LoVo (cell line): ENCODE measurements around the gene ALG9.

Source experiments
- DNase-seq: peaks from one replicate; pipeline ENCODE4 v3.0.0-alpha.2; 2016; ENCODE audit warnings: low spot score

ALG9 gene

GRCh38 chr11:111835665-111836064, 35.7 kb downstream of the ALG9 start:
- DNase-seq: no peak

DNA sequence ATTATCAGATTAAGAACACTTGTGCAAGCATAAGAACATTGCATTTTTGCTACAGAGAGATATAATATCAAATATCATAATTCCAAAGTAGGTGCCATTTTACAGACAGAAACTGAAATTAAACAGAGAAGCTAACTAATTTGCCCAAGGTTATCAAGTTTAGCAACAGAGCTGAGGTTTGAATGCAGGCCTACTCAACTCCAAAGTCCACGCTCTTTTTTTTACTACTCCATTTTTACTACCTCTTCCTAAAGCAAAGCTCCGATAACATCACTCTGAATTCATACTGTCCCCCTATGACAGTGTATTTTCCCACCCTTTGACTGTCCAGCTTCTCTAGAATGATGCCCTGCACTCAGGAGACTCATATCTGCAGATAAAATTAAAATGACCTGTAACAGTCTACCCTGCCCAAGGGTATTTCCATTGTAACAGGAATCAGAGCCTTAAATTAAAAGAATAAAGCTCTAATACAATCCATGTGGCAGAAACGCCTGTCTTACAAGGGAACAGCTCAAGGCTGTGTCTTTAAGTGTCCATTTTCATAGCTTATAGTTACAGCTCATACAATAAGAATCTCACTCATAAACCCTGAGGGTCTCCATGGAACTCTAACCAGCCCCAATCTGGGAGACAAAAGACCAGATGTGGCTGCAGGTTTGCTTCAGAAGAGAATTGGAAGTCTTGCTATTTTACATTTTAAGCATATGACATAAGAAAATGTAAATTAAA, 36.8 kb downstream of the ALG9 start:
- DNase-seq: no peak

GRCh38 chr11:111833524-111833923, 37.9 kb downstream of the ALG9 start:
- no peak for DNase-seq

- DNase-seq: no peak
Measured at GRCh38 chr11:111829185-111829968, 42.0 kb downstream of the ALG9 start.

DNA sequence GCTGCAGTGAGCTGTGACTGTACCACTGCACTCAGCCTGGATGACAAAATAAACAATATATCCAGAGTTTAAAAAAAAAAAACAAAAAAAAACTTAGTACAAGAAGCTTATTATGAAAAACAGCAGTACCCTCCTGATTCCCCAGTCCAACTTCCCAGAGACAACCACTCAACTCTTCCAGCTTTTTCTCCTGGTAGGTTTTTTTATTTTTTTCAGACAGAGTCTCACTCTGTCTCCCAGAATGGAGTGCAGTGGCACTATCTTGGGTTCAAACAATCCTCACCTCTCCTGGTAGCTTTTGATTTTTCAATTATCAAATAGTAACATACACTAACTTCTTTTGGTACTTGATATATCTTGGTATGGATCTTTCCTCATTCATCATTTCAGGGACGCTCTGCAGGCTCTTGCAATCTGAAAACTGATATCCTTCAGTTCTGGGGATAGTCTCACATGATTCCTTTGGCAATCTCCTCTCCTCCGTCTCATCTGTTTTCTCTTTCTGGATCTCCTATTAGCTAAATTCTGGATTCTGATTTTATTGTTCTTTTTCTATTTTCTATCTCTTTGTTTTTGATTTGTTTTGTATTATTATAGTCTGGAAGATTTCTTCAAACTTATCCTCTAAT, 44.9 kb downstream of the ALG9 start:
- DNase-seq: no peak

DNA sequence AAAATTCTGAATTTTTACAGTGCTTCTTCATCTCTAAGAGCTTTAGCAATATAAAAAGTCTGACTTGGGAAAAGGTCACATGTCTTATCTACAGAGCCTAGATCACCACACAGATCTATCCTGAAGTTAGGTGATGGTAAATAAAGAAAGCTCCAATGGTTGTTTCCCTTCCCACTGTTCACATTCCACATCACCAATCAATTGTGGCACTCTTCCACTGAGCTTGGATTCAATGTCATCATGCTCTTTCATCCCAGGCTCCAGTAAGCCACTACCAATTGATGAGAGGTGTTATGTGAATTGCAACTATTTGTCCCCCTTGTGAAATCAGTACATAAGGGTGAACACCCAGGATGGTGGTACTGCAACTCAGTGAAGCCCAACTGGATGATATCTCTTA, 47.8 kb downstream of the ALG9 start:
- DNase-seq: no peak

GRCh38 chr11:111823131-111823530, 48.2 kb downstream of the ALG9 start:
- DNase-seq: no peak

DNA sequence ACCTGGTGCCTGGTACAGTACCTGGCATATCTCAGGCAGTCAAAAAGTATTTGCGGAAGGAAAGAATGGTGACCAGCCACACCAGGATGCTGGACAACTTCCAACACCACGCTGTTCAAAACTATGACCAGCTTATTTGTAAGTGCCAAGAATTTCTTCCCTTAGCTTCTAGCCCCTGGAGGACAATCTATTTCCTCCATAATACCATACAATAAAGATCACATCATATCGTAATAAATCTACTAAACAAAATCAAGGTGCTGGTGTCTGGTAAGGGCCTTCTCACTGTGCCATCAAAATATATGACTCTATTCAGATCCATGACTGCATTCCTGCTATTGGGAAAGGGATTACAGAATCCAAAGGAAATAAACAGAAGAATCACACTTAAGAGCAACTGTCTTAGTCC, 51.5 kb downstream of the ALG9 start:
- DNase-seq: no peak

DNA sequence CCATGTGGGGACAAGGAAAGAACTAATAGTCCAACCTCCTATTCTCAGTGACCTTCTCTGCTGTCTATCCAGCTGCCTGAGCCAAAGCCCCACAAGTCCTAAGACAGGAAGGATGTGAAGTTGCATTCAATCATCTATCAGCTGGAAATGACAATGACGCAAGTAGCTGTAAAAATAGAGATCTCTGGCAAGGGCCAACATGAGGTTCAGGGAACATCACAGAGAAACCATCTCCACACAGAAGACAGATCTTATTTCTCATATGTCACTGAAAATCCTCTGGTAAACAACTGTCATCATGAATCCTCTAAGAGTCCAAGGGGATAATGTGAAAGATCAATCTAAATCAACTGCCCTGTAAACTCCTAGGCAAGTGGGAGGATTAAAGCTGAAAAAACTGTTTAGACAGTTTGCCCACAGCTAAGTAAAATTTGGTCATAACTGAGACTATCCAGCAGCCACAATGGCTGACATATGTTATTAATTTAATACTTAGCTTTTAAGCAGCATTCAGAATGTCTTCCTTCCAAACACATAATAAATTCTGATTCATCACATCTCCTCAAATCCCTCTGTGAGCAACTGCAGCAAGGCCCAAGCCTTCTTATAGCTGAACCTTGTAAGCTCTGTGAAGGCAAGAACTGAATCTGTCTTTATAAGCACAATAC, 52.1 kb downstream of the ALG9 start:
- no peak for DNase-seq

DNA sequence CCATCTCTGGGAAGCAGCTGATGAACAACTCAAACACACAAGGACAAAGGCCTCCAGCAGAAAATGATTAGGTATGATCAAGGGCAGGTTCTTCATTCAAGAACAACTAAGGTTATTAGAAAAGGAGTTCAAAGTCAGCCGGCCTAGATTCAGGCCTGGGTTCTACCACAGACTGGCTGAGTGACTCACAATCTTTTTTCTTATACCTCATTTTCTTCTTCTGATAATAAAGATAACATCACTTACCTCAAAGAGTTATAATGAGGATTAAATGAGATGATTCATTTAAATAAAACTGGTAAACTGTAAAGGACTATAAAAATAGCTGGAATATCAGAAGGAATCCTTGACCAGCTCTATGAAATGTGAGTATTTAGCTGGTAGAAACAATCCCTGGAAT, 55.9 kb downstream of the ALG9 start:
- peak; percentile 14 for DNase-seq

- DNase-seq: no peak
Measured at GRCh38 chr11:111814557-111815320, 56.6 kb downstream of the ALG9 start.

- DNase-seq: no peak
Measured at GRCh38 chr11:111814106-111814505, 57.3 kb downstream of the ALG9 start.

DNA sequence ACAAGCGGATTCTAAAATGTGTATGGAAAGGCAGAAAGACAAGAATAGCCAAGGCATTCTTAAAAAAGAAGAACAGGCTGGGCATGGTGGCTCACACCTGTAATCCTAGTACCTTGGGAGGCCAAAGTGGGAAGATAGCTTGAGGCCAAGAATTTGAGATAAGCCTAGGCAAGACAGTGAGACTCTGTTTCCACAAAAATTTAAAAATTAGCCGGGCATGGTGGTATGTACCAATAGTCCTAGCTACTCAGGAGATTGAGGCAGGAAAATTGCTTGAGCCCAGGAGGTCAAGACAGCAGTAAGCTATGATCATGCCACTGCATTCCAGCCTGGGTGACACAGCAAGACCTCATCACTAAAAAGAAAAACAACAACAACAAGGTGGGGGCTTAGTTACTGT, 59.2 kb downstream of the ALG9 start:
- no peak for DNase-seq

GRCh38 chr11:111811445-111811844, 59.9 kb downstream of the ALG9 start:
- no peak for DNase-seq

DNA sequence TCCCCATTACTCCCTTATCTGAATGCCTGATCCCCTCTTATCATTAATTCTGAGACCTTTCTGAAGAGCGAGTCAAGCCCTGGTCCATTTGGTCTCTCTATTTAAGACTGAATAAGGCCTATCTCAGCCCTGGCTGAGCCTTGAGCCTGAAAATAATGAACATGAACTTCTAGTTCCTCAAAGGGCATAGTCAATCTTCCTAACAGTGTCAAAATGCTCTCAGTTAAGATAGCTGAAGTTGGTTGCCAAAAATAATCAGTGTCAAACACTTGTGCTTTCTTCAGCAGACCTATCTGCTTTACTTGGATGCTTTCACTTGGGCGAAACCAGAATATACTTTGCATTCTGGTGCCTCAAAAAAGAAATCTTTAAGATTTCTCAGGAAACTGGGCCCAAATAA, 62.5 kb downstream of the ALG9 start:
- no peak for DNase-seq

- no peak for DNase-seq
Measured at GRCh38 chr11:111808063-111808588, 63.3 kb downstream of the ALG9 start.

DNA sequence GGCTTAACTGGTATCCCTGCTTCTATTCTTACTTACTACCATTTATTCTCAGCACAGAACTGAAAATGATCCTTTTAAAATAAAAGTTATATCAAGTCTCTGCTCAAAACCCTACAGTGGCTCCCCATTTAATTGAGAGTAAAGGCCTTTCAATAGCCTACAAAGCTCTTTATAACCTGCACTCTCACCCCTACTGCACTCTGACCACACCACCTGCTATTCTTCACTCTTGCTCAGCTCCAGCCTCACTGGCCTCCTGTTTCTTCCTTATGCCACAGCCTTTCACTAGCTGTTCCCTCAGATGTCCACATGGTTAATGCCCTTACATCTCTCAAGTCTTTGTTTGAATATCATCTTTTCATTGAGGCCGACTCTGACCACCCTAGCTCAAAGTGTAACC, 64.3 kb downstream of the ALG9 start:
- no peak for DNase-seq

- no peak for DNase-seq
Measured at GRCh38 chr11:111801135-111801534, 70.2 kb downstream of the ALG9 start.

GRCh38 chr11:111798279-111798678, 73.1 kb downstream of the ALG9 start:
- DNase-seq: no peak

DNA sequence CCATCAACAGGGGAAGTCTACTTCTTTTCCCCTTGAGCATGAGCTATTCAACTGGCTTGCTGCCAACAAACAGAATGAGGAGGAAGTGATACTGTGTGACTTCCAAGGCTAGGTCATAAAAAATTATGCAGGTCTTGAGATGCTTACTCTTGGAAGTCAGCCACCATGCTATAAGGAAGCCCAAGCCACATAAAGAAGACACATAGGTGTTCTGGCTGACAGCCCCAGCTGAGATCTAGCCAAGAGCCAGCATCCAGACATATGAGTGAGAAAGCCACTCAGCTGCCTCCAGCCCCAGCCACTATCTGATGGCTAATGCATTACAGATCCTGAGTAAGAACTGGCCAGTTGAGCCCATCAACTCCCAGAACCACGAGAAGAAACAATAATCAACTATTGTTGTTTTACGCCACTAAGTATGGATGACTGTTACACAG, 74.2 kb downstream of the ALG9 start:
- peak; percentile 18 for DNase-seq

- no peak for DNase-seq
Measured at GRCh38 chr11:111796696-111797095, 74.7 kb downstream of the ALG9 start.
